BJ (cell line): ENCODE measurements around the gene TMEM222. TPM values are rescaled to one million over a fixed set of nuclear protein-coding genes. Genes with fewer than 3 reads are reported as not detected.

Source experiments
- CTCF ChIA-PET: fragments of 350-600 bp; formaldehyde crosslinking; extraction: SDS; loops from one replicate; lab custom pipeline; 2021; ENCODE audit warnings: antibody characterized with exemption, inconsistent platforms; lab: Yijun Ruan, JAX
- POLR2A ChIA-PET: fragments of 300-600 bp; sonication (Branson Sonifier 250); formaldehyde crosslinking; extraction: SDS; loops from one replicate; lab custom pipeline; 2021; ENCODE audit warnings: antibody characterized with exemption; lab: Charles Lee
- DNase-seq: peaks from one replicate; pipeline ENCODE4 v3.0.0-alpha.2; 2011; ENCODE audit warnings: low read depth
- H3K27me3 ChIP-seq: 2 replicates; pipeline ENCODE4 v1.6.0; 2011; ENCODE audit warnings: low read length; ENCODE audit not compliant: control insufficient read depth, insufficient read depth
- H3K36me3 ChIP-seq: 2 replicates; pipeline ENCODE4 v1.5.1; 2011; ENCODE audit warnings: low read length; ENCODE audit not compliant: control insufficient read depth, insufficient read depth
- H3K4me3 ChIP-seq: 2 replicates; pipeline ENCODE4 v1.5.1; 2011; ENCODE audit warnings: low read depth, mild to moderate bottlenecking, control low read depth, low read length
- CTCF ChIP-seq: IDR thresholded peaks from 2 replicates; pipeline ENCODE4 v1.5.1; 2011; ENCODE audit warnings: low read depth, mild to moderate bottlenecking, control low read depth, inconsistent platforms, low read length, moderate library complexity; ENCODE audit not compliant: insufficient read depth
- polyA plus RNA-seq: library from polyadenylated mRNA; depleted of rRNA; stranded (reverse); fragments of >200 nt; gene quantifications from 2 replicates; pipeline ENCODE4 v1.2.3, GENCODE V29; 2011

Gene TMEM222
- polyA plus RNA-seq, 1 experiment = 76.2 TPM

GRCh38 chr1:27374362-27375086, 52.6 kb downstream of the TMEM222 start, which contains the start of gene FCN3:
Gene FCN3, minus strand, starts transcription at chr1:27374824. Its CDS starts 6 bp downstream, at chr1:27374818.
- Histone ChIP-seq H3K36me3 (no peaks in the 10 kb centered on the region), H3K4me3 (no peak within 1 kb of the TSS), H3K27me3 (no peaks in the 10 kb centered on the region; the same call in 1 of the 2 replicates)
- ChIA-PET POLR2A (no interaction called here), CTCF (interaction anchor here (0.8 to 1.5 kb wide), 3 partner anchors 8 to 74 kb away, joined by 3 to 4 read pairs (median 3); partner anchors contain the start of gene MAP3K6)
- TF ChIP-seq CTCF = no peak
- no peak for DNase-seq

GRCh38 chr1:27377760-27378495, 56.0 kb downstream of the TMEM222 start:
- ChIA-PET POLR2A (no interaction called here), CTCF (interaction anchor here (0.9 to 1.9 kb wide), 4 partner anchors 10 to 14 kb away, joined by 3 to 8 read pairs (median 4); partner anchors contain the start of gene MAP3K6)
- Histone ChIP-seq H3K27me3 (peaks cover 6% of the 10 kb centered on the region), H3K4me3 (no peak overlapping the region), H3K36me3 (no peaks in the 10 kb centered on the region)
- TF ChIP-seq CTCF = no peak
- no peak for DNase-seq

- Histone ChIP-seq H3K27me3 (peaks cover 6% of the 10 kb centered on the region), H3K4me3 (no peak overlapping the region), H3K36me3 (no peaks in the 10 kb centered on the region)
- DNase-seq = no peak
- ChIA-PET POLR2A (no interaction called here), CTCF (interaction anchor here (0.6 to 1.3 kb wide), 4 partner anchors 8 to 83 kb away, joined by 3 to 7 read pairs (median 4); no protein-coding TSS in a partner anchor)
- no peak for TF ChIP-seq CTCF
Measured at GRCh38 chr1:27379564-27380122, 57.7 kb downstream of the TMEM222 start.

GRCh38 chr1:27380224-27380623, 58.3 kb downstream of the TMEM222 start:
- DNase-seq = no peak
- peaks cover 6% of the 10 kb centered on the region for H3K27me3 ChIP-seq
- ChIA-PET CTCF (interaction anchor here (1.3 to 8.7 kb wide), 3 partner anchors 15 to 81 kb away, joined by 7 to 170 read pairs (median 11); no protein-coding TSS in a partner anchor), POLR2A (no interaction called here)
- no peaks in the 10 kb centered on the region for H3K36me3 ChIP-seq
- TF ChIP-seq CTCF = no peak
- no peak overlapping the region for H3K4me3 ChIP-seq
